Heart left ventricle (tissue), 13 donors: ENCODE measurements around the gene SLC35F3.

Experiments used
- CTCF ChIP-seq, 12 donors: fragments of 200-600 bp; sonication (generic) in 4 of 12; IDR thresholded peaks; one replicate each; pipeline versions ENCODE4 v1.5.0 to v1.8.0; 2018 to 2022; ENCODE audit warnings: antibody characterized with exemption in 12 of 12, mild to moderate bottlenecking in 5 of 12
- POLR2A ChIP-seq, 2 donors: fragments of 450-650 bp; IDR thresholded peaks; one replicate each; pipeline ENCODE4 v1.6.1; 2017; ENCODE audit warnings: antibody characterized with exemption in 2 of 2, mild to moderate bottlenecking in 2 of 2, moderate library complexity in 2 of 2
- donor health status: ischemic (EF 13 %, LVEDD 7.1; RV severe dilation, severe dysfunction).
- donor health status: DM: no; HTN: yes; CAD: no.
- donor health status: DM: no; HTN: no; CAD: no.
- donor health status: ischemic (EF 25% LVEDD 6.9; RV normal size, moderate dysfunction).
- donor health status: ischemic (EF 25% LVEDD 5.7; RV mildly dilated, moderate dysfunction).
- donor health status: ischemic (EF 35%, LVEDD 5.7; RV mildly dilated, moderate dysfunction).
- donor health status: nonischemic (EF 11% LVEDD 7.7; RV severe dilation, severe dysfunction).
- donor health status: DM: yes; HTN: yes; CAD: no.
- donor health status: PGD.
- donor health status: ischemic (EF 29% LVEDD 5.4; RV normal size, mild dysfunction).
- donor health status: nonischemic (EF 23%, LVEDD 6.1; RV moderate dilation, normal function).

GRCh38 chr1:234316486-234316885 is 412.0 kb downstream of the SLC35F3 start:
- no peak for TF ChIP-seq CTCF (IDR thresholded peaks at IDR 0.05)
- no peak for TF ChIP-seq POLR2A (IDR thresholded peaks at IDR 0.05)
